Kidney (tissue), 14 donors: ENCODE measurements around the gene SYT1. TPM values are rescaled to one million over a fixed set of nuclear protein-coding genes. Genes with fewer than 3 reads are reported as not detected.
"Not testable (repeated sequence)": the region's sequence is repeated elsewhere in the genome, so short reads cannot be mapped to it uniquely, and the experiment has no call there.

Experiments
- DNase-seq, 5 donors: peaks; one replicate each; pipeline ENCODE4 v3.0.0-alpha.2; 2013 to 2020
- FAIRE-seq: peaks from 2 replicates; lab custom pipeline; 2012; peaks lifted over from hg19 to GRCh38; lab: Jason Lieb, UNC
- H3K27ac ChIP-seq, 2 donors: one replicate each; pipeline ENCODE4 v1.7.0; 2013; ENCODE audit warnings: low read depth in 2 of 2, low read length in 2 of 2, inconsistent platforms in 1 of 2
- H3K27me3 ChIP-seq: one replicate; pipeline ENCODE4 v1.7.1; 2013; ENCODE audit warnings: low read length, inconsistent platforms; ENCODE audit not compliant: control insufficient read depth, insufficient read depth
- H3K36me3 ChIP-seq, 3 donors: one replicate each; pipeline versions ENCODE4 v1.7.0 to v1.7.1; 2013; ENCODE audit warnings: low read length in 3 of 3, control low read depth in 1 of 3, inconsistent platforms in 1 of 3; ENCODE audit not compliant: insufficient read depth in 3 of 3, control insufficient read depth in 2 of 3
- H3K4me1 ChIP-seq, 3 donors: one replicate each; pipeline versions ENCODE4 v1.7.0 to v1.7.1; 2013; ENCODE audit warnings: low read length in 3 of 3, inconsistent platforms in 1 of 3, low read depth in 1 of 3; ENCODE audit not compliant: control insufficient read depth in 2 of 3, insufficient read depth in 2 of 3
- H3K4me3 ChIP-seq, 3 donors: one replicate each; pipeline versions ENCODE4 v1.7.0 to v1.8.1; 2013; ENCODE audit warnings: low read length in 3 of 3, control low read depth in 1 of 3, inconsistent platforms in 1 of 3
- H3K9ac ChIP-seq, 3 donors: one replicate each; pipeline versions ENCODE4 v1.7.0 to v1.7.1; 2013; ENCODE audit warnings: low read length in 3 of 3, control low read depth in 1 of 3, inconsistent platforms in 1 of 3
- H3K9me3 ChIP-seq, 3 donors: one replicate each; pipeline versions ENCODE4 v1.7.0 to v1.7.1; 2013; ENCODE audit warnings: low read length in 3 of 3, control low read depth in 1 of 3, inconsistent platforms in 1 of 3; ENCODE audit not compliant: control insufficient read depth in 2 of 3, insufficient read depth in 1 of 3
- intact Hi-C: fragments of 100-400 bp; cut with DNase I; formaldehyde crosslinking; loops from one replicate; pipeline ENCODE4 v1.11.1; 2022
- polyA plus RNA-seq: library from polyadenylated mRNA; stranded (reverse); fragments of 350-450 nt; fragmentation: Illumina TruSeq; extraction: RNeasy Lipid Tissue Mini Kit (QIAGEN cat#74804); gene quantifications from one replicate; pipeline ENCODE4 v1.2.3, GENCODE V29; 2014; ENCODE audit warnings: low read depth, low replicate concordance; ENCODE audit not compliant: insufficient read depth
- total RNA-seq: library from RNA; stranded (reverse); fragmentation: NEBNext Ultra II Directional; extraction: Animal tissue kit (Norgen Biotek cat#: 25700); gene quantifications from one replicate; pipeline ENCODE4 v1.2.1, GENCODE V29; 2021
- TF ChIP-seq, protein P1 (sequence below): IDR thresholded peaks from 3 replicates; pipeline ENCODE4 v1.5.1; 2012; ENCODE audit warnings: mild to moderate bottlenecking, moderate library complexity, borderline replicate concordance; ENCODE audit not compliant: insufficient read depth; ENCODE audit errors: extremely low read depth
- donor health status: control.
- donor health status: control.
- donor health status: control.
- donor health status: control.
- donor health status: control.
- donor health status: DM: yes; HTN: yes; CAD: no.
- donor health status: Normal renal cell carcinoma (clear cell type).

Gene SYT1
- total and polyA plus RNA-seq, 2 donors from 2014 or later: 0.69 to 1.2 TPM

DNA sequence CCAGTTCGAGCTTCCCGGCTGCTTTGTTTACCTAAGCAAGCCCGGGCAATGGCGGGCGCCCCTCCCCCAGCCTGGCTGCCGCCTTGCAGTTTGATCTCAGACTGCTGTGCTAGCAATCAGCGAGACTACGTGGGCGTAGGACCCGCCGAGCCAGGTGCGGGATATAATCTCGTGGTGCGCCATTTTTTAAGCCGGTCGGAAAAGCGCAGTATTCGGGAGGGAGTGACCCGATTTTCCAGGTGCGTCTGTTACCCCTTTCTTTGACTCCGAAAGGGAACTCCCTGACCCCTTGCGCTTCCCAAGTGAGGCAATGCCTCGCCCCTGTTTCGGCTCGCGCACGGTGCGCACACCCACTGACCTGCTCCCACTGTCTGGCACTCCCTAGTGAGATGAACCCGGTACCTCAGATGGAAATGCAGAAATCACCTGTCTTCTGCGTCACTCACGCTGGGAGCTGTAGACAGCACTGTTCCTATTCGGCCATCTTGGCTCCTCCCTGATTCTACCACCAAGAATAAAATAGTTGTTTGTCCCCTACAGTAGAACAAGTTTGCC is 180.7 kb downstream of the SYT1 start:
- H3K27me3 ChIP-seq, intact Hi-C loops, H3K4me1 ChIP-seq, H3K27ac ChIP-seq, H3K4me3 ChIP-seq, H3K9ac ChIP-seq, H3K36me3 ChIP-seq, H3K9me3 ChIP-seq, FAIRE-seq: not testable (repeated sequence)
- peak in 1 of 5 donors; percentile 49 for DNase-seq

DNA sequence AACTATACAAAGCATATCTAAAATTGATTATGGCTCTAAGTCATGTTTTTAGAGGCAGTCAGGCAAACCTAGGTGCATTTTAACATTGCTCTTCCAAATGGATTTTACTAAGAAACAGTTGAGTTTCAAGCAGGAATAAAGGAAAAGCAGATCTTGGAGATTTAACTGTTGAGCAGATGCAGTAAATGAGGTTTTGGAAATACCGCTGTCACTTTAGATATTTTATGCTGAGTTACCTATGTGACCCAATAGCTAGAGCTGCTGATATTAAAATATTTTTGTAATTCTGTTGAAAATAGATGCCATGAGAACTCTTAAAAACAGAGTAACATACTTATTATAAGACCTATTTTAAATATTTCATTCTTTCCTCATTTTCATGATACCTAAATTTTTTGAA is 181.4 kb downstream of the SYT1 start:
- DNase-seq: no peak
- no peaks in the 10 kb centered on the region for H3K36me3 ChIP-seq
- no peak overlapping the region for H3K27ac ChIP-seq
- FAIRE-seq: no peak
- no peaks in the 10 kb centered on the region for H3K27me3 ChIP-seq
- H3K4me1 ChIP-seq: no peaks in the 10 kb centered on the region
- no peaks in the 10 kb centered on the region for H3K9me3 ChIP-seq
- TF ChIP-seq, protein P1, sequence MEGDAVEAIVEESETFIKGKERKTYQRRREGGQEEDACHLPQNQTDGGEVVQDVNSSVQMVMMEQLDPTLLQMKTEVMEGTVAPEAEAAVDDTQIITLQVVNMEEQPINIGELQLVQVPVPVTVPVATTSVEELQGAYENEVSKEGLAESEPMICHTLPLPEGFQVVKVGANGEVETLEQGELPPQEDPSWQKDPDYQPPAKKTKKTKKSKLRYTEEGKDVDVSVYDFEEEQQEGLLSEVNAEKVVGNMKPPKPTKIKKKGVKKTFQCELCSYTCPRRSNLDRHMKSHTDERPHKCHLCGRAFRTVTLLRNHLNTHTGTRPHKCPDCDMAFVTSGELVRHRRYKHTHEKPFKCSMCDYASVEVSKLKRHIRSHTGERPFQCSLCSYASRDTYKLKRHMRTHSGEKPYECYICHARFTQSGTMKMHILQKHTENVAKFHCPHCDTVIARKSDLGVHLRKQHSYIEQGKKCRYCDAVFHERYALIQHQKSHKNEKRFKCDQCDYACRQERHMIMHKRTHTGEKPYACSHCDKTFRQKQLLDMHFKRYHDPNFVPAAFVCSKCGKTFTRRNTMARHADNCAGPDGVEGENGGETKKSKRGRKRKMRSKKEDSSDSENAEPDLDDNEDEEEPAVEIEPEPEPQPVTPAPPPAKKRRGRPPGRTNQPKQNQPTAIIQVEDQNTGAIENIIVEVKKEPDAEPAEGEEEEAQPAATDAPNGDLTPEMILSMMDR: no peak
- no peak overlapping the region for H3K9ac ChIP-seq
- intact Hi-C loops: no loop called here
- H3K4me3 ChIP-seq: no peak overlapping the region

GRCh38 chr12:79048962-79049361 is 184.4 kb downstream of the SYT1 start:
- TF ChIP-seq, protein P1: no peak
- no peaks in the 10 kb centered on the region for H3K36me3 ChIP-seq
- FAIRE-seq (no peak), DNase-seq (no peak)
- no peak overlapping the region for H3K9ac ChIP-seq
- no peaks in the 10 kb centered on the region for H3K4me1 ChIP-seq
- H3K4me3 ChIP-seq: no peak overlapping the region
- intact Hi-C loops: no loop called here
- no peak overlapping the region for H3K27ac ChIP-seq
- H3K27me3 ChIP-seq: no peaks in the 10 kb centered on the region
- H3K9me3 ChIP-seq: no peaks in the 10 kb centered on the region

GRCh38 chr12:79053394-79053793 is 188.8 kb downstream of the SYT1 start:
- no peaks in the 10 kb centered on the region for H3K36me3 ChIP-seq
- DNase-seq (no peak), FAIRE-seq (peak; percentile 97)
- intact Hi-C loops: no loop called here
- H3K27me3 ChIP-seq: no peaks in the 10 kb centered on the region
- no peak overlapping the region for H3K27ac ChIP-seq
- no peak overlapping the region for H3K9ac ChIP-seq
- H3K9me3 ChIP-seq: no peaks in the 10 kb centered on the region
- TF ChIP-seq, protein P1: no peak
- H3K4me1 ChIP-seq: no peaks in the 10 kb centered on the region
- no peak overlapping the region for H3K4me3 ChIP-seq
